OCI-LY3 (cell line): ENCODE data around the gene AP4M1.

ENCODE experiments used
- H2AFZ ChIP-seq: fragments of 200-600, 300-600 bp; shearing (Covaris generic); 2 replicates; pipeline ENCODE4 v1.6.0; 2014; ENCODE audit warnings: antibody characterized with exemption, low read depth, low read length
- H3K27ac ChIP-seq: fragments of 200-600, 300-600 bp; sonication (generic); 2 replicates; pipeline ENCODE4 v1.5.1; 2014; ENCODE audit warnings: mild to moderate bottlenecking, low read length, moderate library complexity, mixed read lengths
- H3K27me3 ChIP-seq: fragments of 200-600, 300-600 bp; sonication (generic); 2 replicates; pipeline ENCODE4 v1.6.1; 2014; ENCODE audit warnings: low read depth, low read length, mixed read lengths
- H3K36me3 ChIP-seq: fragments of 200-600, 300-600 bp; sonication (generic); replicated peaks from 2 replicates; pipeline ENCODE3; 2014; ENCODE audit warnings: low read depth, low read length, mixed read lengths
- H3K4me1 ChIP-seq: fragments of 300-600, 200-600 bp; sonication (generic); 2 replicates; pipeline ENCODE4 v1.6.1; 2014; ENCODE audit warnings: low read length, mixed read lengths
- H3K4me2 ChIP-seq: fragments of 200-600, 300-600 bp; sonication (generic); 2 replicates; pipeline ENCODE4 v1.6.1; 2014; ENCODE audit warnings: low read length, mixed read lengths
- H3K4me3 ChIP-seq: fragments of 300-600, 200-600 bp; sonication (generic); 2 replicates; pipeline ENCODE4 v1.5.1; 2014; ENCODE audit warnings: antibody characterized with exemption, mild to moderate bottlenecking, low read length, moderate library complexity
- H3K79me2 ChIP-seq: fragments of 300-600, 200-600 bp; shearing (Covaris generic); 2 replicates; pipeline ENCODE4 v1.6.1; 2014; ENCODE audit warnings: mild to moderate bottlenecking, low read length, mixed read lengths
- H3K9ac ChIP-seq: fragments of 300-600, 200-600 bp; shearing (Covaris generic); 2 replicates; pipeline ENCODE4 v1.6.0; 2014; ENCODE audit warnings: mild to moderate bottlenecking, low read length, moderate library complexity
- H3K9me3 ChIP-seq: fragments of 200-600, 300-600 bp; shearing (Covaris generic); 2 replicates; pipeline ENCODE4 v1.6.1; 2014; ENCODE audit warnings: low read length, mixed read lengths; ENCODE audit not compliant: insufficient read depth
- H4K20me1 ChIP-seq: fragments of 200-600, 300-600 bp; sonication (generic); 2 replicates; pipeline ENCODE4 v1.6.1; 2016; ENCODE audit warnings: low read length, mixed read lengths; ENCODE audit not compliant: insufficient read depth
- CTCF ChIP-seq: fragments of 200-600, 300-600 bp; sonication (generic); IDR thresholded peaks from 2 replicates; pipeline ENCODE4 v1.5.1; 2014; ENCODE audit warnings: antibody characterized with exemption, low read length, low read depth
- EZH2phosphoT487 ChIP-seq: fragments of 200-600 bp; shearing (Covaris generic); IDR thresholded peaks from 2 replicates; pipeline ENCODE4 v1.6.1; 2018; ENCODE audit warnings: antibody characterized with exemption, mixed run types, low read depth

Gene AP4M1

GRCh38 chr7:100156331-100157068, 55.1 kb downstream of the AP4M1 start:
- Histone ChIP-seq H3K27ac (no peak overlapping the region), H3K4me2 (0 out of 2 replicates have a peak overlapping the region, but pooled peaks have one; percentile 94), H3K4me3 (no peak overlapping the region), H3K9ac (no peak overlapping the region), H3K79me2 (peaks cover 14% of the 10 kb centered on the region; the same call in 1 of the 2 replicates), H3K4me1 (peaks cover 29% of the 10 kb centered on the region), H3K27me3 (no peaks in the 10 kb centered on the region), H3K9me3 (no peaks in the 10 kb centered on the region), H2AFZ (no peak overlapping the region), H4K20me1 (peaks cover 2% of the 10 kb centered on the region; the same call in 1 of the 2 replicates), H3K36me3 (peaks cover 32% of the 10 kb centered on the region)
- TF ChIP-seq CTCF (no peak), EZH2phosphoT487 (no peak)

GRCh38 chr7:100157069-100157333, 55.6 kb downstream of the AP4M1 start:
- Histone ChIP-seq H3K27ac (no peak overlapping the region), H3K4me1 (peaks cover 25% of the 10 kb centered on the region), H3K9me3 (no peaks in the 10 kb centered on the region), H3K9ac (no peak overlapping the region), H3K4me3 (no peak overlapping the region), H2AFZ (no peak overlapping the region), H3K4me2 (peak overlapping the region; percentile 94; the same call in 1 of the 2 replicates), H3K27me3 (no peaks in the 10 kb centered on the region), H3K36me3 (peaks cover 29% of the 10 kb centered on the region), H3K79me2 (peaks cover 11% of the 10 kb centered on the region; the same call in 1 of the 2 replicates), H4K20me1 (peaks cover 2% of the 10 kb centered on the region; the same call in 1 of the 2 replicates)
- TF ChIP-seq CTCF (no peak), EZH2phosphoT487 (no peak)

- Histone ChIP-seq H3K79me2 (peaks cover 9% of the 10 kb centered on the region; the same call in 1 of the 2 replicates), H3K4me1 (peaks cover 19% of the 10 kb centered on the region), H3K27me3 (no peaks in the 10 kb centered on the region), H2AFZ (no peak overlapping the region), H4K20me1 (peaks cover under 1% of the 10 kb centered on the region; the same call in 1 of the 2 replicates), H3K9me3 (no peaks in the 10 kb centered on the region), H3K9ac (peak overlapping the region; percentile 71), H3K27ac (no peak overlapping the region), H3K4me3 (peak overlapping the region; percentile 88), H3K36me3 (peaks cover 26% of the 10 kb centered on the region), H3K4me2 (peak overlapping the region; percentile 94)
- TF ChIP-seq CTCF (no peak), EZH2phosphoT487 (no peak)
Observed at GRCh38 chr7:100157334-100158228, 56.1 kb downstream of the AP4M1 start.
